Activated CD4-positive, CD25-positive, alpha-beta regulatory T cell treated with anti-CD3 and anti-CD28 coated beads, Interleukin-2, amount 50 U/mL, for 16 hours (primary cell): ENCODE results near the gene P4HB.
A peak's percentile ranks its signal among the peaks of the same experiment; 100 is the strongest.

Experiments used
- DNase-seq: peaks from one replicate; pipeline ENCODE4 v3.0.0-alpha.2; 2020; ENCODE audit warnings: low read depth, low spot score

The P4HB gene

GRCh38 chr17:81898029-81898866 is 37.9 kb upstream of the P4HB start:
- DNase-seq, result no peak

GRCh38 chr17:81895400-81895799 is 35.1 kb upstream of the P4HB start:
- no peak for DNase-seq

GRCh38 chr17:81891303-81891552 is 30.9 kb upstream of the P4HB start:
- DNase-seq, result no peak

- no peak for DNase-seq
Measured at GRCh38 chr17:81890447-81891302, 30.3 kb upstream of the P4HB start.

GRCh38 chr17:81889602-81890001 is 29.3 kb upstream of the P4HB start:
- DNase-seq, result no peak

GRCh38 chr17:81888988-81889595 is 28.8 kb upstream of the P4HB start:
- no peak for DNase-seq

GRCh38 chr17:81888105-81888987 is 28.0 kb upstream of the P4HB start:
- DNase-seq, result no peak

- no peak for DNase-seq
Measured at GRCh38 chr17:81885869-81886548, 25.7 kb upstream of the P4HB start.

GRCh38 chr17:81885454-81885853 is 25.1 kb upstream of the P4HB start:
- no peak for DNase-seq

- DNase-seq, result no peak
Measured at GRCh38 chr17:81884968-81885367, 24.6 kb upstream of the P4HB start.

GRCh38 chr17:81884520-81884919 is 24.2 kb upstream of the P4HB start:
- DNase-seq, result no peak

GRCh38 chr17:81879121-81879520 is 18.8 kb upstream of the P4HB start:
- no peak for DNase-seq

GRCh38 chr17:81878294-81878693 is 18.0 kb upstream of the P4HB start:
- DNase-seq, result no peak

GRCh38 chr17:81877569-81877968 is 17.2 kb upstream of the P4HB start:
- no peak for DNase-seq

- DNase-seq, result peak; percentile 91
Measured at GRCh38 chr17:81871387-81872230, 11.3 kb upstream of the P4HB start.

- no peak for DNase-seq
Measured at GRCh38 chr17:81870981-81871386, 10.6 kb upstream of the P4HB start, which contains the start of gene ARHGDIA. Gene ARHGDIA, minus strand, starts transcription at chr17:81871337. Its CDS starts 1,407 bp downstream, at chr17:81869930.

GRCh38 chr17:81870131-81870980 is 10.0 kb upstream of the P4HB start:
- DNase-seq, result no peak

- no peak for DNase-seq
Measured at GRCh38 chr17:81869221-81870130, 9.1 kb upstream of the P4HB start.
